H1 (cell line): Measurements from ENCODE around the gene TRIOBP. TPM values are rescaled to one million over a fixed set of nuclear protein-coding genes. Genes with fewer than 3 reads are reported as not detected.

Source experiments
- CBX8 ChIP-seq: fragments of 300-800, 300-1000 bp; sonication (generic); IDR thresholded peaks from 2 replicates; pipeline ENCODE4 v1.7.1; 2016; ENCODE audit warnings: low read depth, low read length, borderline replicate concordance
- EZH2 ChIP-seq: fragments of 200-600 bp; sonication (generic); IDR thresholded peaks from 2 replicates; pipeline ENCODE4 v1.7.1; 2012; ENCODE audit warnings: low read depth, mild to moderate bottlenecking, moderate library complexity, low read length, inconsistent platforms; ENCODE audit not compliant: severe bottlenecking
- KDM5A ChIP-seq: fragments of 200-600 bp; IDR thresholded peaks from 2 replicates; pipeline ENCODE4 v1.7.1; 2012; ENCODE audit warnings: mild to moderate bottlenecking, low read length, inconsistent platforms, mixed read lengths
- RAD21 ChIP-seq, 2 experiments: IDR thresholded peaks in 1 of 2; conservative IDR thresholded peaks in 1 of 2; 2 replicates each; pipeline ENCODE4 v1.6.1; 2011; ENCODE audit warnings: low read depth in 2 of 2, low read length in 2 of 2, improper control_type of control experiment in 1 of 2, inconsistent platforms in 1 of 2, mild to moderate bottlenecking in 1 of 2, moderate library complexity in 1 of 2
- SAP30 ChIP-seq: fragments of 300-600 bp; sonication (generic); IDR thresholded peaks from 2 replicates; pipeline ENCODE4 v1.7.1; 2012; ENCODE audit warnings: low read length, moderate library complexity, mild to moderate bottlenecking, inconsistent platforms; ENCODE audit not compliant: insufficient read depth, insufficient replicate concordance
- SP1 ChIP-seq: IDR thresholded peaks from 2 replicates; pipeline ENCODE4 v1.6.1; 2011; ENCODE audit warnings: low read depth, low read length
- SP4 ChIP-seq: IDR thresholded peaks from 2 replicates; pipeline ENCODE4 v1.6.1; 2012; ENCODE audit warnings: low read length, inconsistent platforms
- TAF1 ChIP-seq: IDR thresholded peaks from 2 replicates; pipeline ENCODE4 v1.6.1; 2011; ENCODE audit warnings: mild to moderate bottlenecking, low read depth, low read length
- polyA plus RNA-seq, 7 experiments: library from polyadenylated mRNA; depleted of rRNA in 3 of 7; stranded (reverse) in 5 of 7; unstranded in 2 of 7; fragments of >200 nt in 5 of 7; fragments of 200-250 nt in 2 of 7; gene quantifications; 1 replicate in 5 of 7; 2 replicates in 1 of 7; 4 replicates in 1 of 7; pipeline versions ENCODE4 v1.2.1 to v1.2.3, GENCODE V29; 2011 to 2013; ENCODE audit warnings: missing spikeins in 2 of 7, mixed read lengths in 2 of 7
- total RNA-seq: library from RNA; stranded (reverse); fragmentation: NEBNext Ultra II Directional; extraction: Animal tissue kit (Norgen Biotek cat#: 25700); gene quantifications from 2 replicates; pipeline ENCODE4 v1.2.1, GENCODE V29; 2021
- TF ChIP-seq, protein P1 (sequence below): fragments of 300-600 bp; sonication (generic); IDR thresholded peaks from 2 replicates; pipeline ENCODE4 v1.7.1; 2012; ENCODE audit warnings: low read length, moderate library complexity, mild to moderate bottlenecking, inconsistent platforms; ENCODE audit not compliant: insufficient replicate concordance

Gene TRIOBP
- total and polyA plus RNA-seq, 2 of the 8 experiments (the other 6 are each of a cell fraction or from before 2014, with no cell fraction given) = 18.2 to 27.3 TPM

DNA sequence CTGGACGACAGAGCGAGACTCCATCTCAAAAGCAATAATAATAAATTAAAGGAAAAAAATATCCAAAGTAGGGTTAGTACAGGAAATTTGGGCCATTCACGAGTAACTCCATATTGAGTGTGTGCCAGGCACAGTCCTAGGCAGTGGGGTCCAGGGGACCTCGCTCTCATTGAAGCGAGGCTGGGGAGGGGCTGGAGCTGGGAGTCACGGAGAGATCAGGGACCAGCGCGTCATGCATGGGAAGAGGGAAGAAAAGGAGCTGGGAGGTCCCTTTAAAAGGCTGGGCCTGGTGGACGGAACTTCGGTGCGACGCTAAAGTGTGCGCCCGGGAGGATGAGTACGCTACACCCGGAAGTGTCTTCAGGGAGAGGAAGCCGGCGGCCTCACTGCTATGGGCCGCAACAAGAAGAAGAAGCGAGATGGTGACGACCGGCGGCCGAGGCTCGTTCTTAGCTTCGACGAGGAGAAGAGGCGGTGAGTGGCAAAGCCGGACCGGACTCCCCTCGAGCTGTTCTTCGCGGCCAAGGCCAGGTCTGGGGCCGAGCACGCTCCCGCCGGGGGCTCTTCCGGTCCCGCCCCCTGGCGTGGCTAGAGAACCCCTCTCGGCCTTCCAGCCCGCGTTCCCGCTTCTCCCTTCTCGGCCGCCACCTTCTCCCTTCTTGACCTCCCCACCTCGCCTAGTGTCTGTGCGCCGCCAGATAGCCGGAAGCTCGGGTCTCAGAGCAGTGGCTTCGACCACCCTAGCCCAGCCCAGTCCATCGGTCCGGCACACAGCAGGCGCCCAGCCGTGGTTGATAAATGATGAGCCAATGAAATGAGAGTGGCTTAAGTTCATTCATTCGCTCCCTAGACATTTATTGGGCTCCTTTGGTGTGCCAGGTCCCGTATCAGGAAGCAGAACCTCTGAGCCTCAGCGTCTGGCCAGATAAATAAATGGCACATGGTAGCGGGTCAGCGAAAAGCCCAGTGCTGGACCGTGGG, 10.6 kb upstream of the TRIOBP start, which contains the start of gene NOL12 (continued):
- peak; percentile 93 for TF ChIP-seq SP4
- no peak for TF ChIP-seq CBX8
- TF ChIP-seq, protein P1, sequence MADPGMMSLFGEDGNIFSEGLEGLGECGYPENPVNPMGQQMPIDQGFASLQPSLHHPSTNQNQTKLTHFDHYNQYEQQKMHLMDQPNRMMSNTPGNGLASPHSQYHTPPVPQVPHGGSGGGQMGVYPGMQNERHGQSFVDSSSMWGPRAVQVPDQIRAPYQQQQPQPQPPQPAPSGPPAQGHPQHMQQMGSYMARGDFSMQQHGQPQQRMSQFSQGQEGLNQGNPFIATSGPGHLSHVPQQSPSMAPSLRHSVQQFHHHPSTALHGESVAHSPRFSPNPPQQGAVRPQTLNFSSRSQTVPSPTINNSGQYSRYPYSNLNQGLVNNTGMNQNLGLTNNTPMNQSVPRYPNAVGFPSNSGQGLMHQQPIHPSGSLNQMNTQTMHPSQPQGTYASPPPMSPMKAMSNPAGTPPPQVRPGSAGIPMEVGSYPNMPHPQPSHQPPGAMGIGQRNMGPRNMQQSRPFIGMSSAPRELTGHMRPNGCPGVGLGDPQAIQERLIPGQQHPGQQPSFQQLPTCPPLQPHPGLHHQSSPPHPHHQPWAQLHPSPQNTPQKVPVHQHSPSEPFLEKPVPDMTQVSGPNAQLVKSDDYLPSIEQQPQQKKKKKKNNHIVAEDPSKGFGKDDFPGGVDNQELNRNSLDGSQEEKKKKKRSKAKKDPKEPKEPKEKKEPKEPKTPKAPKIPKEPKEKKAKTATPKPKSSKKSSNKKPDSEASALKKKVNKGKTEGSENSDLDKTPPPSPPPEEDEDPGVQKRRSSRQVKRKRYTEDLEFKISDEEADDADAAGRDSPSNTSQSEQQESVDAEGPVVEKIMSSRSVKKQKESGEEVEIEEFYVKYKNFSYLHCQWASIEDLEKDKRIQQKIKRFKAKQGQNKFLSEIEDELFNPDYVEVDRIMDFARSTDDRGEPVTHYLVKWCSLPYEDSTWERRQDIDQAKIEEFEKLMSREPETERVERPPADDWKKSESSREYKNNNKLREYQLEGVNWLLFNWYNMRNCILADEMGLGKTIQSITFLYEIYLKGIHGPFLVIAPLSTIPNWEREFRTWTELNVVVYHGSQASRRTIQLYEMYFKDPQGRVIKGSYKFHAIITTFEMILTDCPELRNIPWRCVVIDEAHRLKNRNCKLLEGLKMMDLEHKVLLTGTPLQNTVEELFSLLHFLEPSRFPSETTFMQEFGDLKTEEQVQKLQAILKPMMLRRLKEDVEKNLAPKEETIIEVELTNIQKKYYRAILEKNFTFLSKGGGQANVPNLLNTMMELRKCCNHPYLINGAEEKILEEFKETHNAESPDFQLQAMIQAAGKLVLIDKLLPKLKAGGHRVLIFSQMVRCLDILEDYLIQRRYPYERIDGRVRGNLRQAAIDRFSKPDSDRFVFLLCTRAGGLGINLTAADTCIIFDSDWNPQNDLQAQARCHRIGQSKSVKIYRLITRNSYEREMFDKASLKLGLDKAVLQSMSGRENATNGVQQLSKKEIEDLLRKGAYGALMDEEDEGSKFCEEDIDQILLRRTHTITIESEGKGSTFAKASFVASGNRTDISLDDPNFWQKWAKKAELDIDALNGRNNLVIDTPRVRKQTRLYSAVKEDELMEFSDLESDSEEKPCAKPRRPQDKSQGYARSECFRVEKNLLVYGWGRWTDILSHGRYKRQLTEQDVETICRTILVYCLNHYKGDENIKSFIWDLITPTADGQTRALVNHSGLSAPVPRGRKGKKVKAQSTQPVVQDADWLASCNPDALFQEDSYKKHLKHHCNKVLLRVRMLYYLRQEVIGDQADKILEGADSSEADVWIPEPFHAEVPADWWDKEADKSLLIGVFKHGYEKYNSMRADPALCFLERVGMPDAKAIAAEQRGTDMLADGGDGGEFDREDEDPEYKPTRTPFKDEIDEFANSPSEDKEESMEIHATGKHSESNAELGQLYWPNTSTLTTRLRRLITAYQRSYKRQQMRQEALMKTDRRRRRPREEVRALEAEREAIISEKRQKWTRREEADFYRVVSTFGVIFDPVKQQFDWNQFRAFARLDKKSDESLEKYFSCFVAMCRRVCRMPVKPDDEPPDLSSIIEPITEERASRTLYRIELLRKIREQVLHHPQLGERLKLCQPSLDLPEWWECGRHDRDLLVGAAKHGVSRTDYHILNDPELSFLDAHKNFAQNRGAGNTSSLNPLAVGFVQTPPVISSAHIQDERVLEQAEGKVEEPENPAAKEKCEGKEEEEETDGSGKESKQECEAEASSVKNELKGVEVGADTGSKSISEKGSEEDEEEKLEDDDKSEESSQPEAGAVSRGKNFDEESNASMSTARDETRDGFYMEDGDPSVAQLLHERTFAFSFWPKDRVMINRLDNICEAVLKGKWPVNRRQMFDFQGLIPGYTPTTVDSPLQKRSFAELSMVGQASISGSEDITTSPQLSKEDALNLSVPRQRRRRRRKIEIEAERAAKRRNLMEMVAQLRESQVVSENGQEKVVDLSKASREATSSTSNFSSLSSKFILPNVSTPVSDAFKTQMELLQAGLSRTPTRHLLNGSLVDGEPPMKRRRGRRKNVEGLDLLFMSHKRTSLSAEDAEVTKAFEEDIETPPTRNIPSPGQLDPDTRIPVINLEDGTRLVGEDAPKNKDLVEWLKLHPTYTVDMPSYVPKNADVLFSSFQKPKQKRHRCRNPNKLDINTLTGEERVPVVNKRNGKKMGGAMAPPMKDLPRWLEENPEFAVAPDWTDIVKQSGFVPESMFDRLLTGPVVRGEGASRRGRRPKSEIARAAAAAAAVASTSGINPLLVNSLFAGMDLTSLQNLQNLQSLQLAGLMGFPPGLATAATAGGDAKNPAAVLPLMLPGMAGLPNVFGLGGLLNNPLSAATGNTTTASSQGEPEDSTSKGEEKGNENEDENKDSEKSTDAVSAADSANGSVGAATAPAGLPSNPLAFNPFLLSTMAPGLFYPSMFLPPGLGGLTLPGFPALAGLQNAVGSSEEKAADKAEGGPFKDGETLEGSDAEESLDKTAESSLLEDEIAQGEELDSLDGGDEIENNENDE = no peak
- no peak for TF ChIP-seq RAD21 (IDR thresholded peaks at IDR 0.05 in 1 of 2, conservative IDR thresholded peaks at IDR 0.05 in 1 of 2; ENCODE audit: low read depth in 2 of 2, low read length in 2 of 2)
- TF ChIP-seq SP1 = peak; percentile 93
- no peak for TF ChIP-seq EZH2
- TF ChIP-seq TAF1 = peak; percentile 93
- TF ChIP-seq KDM5A = peak; percentile 70
- TF ChIP-seq SAP30 = peak; percentile 66
